ENCODE results near the gene DYNAP.

The DYNAP gene

DNA sequence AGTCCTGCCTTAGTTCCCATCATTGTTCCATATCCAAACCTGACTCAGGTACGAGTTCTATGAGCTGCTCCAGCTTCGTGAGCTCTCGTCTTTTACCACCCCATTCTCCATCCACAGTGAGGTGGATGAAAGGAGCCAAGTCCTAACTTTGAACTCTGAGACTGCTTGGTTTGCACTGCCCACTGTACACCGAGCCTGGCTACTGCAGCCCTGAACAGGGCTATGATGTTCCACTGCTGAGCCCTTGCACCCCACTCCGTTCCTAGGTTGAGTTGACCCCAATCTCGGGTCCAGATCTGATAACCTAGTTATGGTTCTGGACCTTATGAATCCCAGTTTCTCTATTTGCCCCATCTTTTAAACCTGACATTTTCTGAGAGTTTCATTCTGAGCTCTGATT is 5.3 kb upstream of the DYNAP start:
- Histone ChIP-seq H3K27ac (replicated peaks) (no peak overlapping the region), H3K4me3 (replicated peaks; ENCODE audit: insufficient read depth, low read length) (no peak overlapping the region), H3K27me3 (ENCODE audit: insufficient read depth, poor library complexity, severe bottlenecking) (peaks cover 3% of the 10 kb centered on the region)
- no peak for DNase-seq (ENCODE audit: low read depth in 1 of 2, low spot score in 1 of 2)
- TF ChIP-seq, protein P1, sequence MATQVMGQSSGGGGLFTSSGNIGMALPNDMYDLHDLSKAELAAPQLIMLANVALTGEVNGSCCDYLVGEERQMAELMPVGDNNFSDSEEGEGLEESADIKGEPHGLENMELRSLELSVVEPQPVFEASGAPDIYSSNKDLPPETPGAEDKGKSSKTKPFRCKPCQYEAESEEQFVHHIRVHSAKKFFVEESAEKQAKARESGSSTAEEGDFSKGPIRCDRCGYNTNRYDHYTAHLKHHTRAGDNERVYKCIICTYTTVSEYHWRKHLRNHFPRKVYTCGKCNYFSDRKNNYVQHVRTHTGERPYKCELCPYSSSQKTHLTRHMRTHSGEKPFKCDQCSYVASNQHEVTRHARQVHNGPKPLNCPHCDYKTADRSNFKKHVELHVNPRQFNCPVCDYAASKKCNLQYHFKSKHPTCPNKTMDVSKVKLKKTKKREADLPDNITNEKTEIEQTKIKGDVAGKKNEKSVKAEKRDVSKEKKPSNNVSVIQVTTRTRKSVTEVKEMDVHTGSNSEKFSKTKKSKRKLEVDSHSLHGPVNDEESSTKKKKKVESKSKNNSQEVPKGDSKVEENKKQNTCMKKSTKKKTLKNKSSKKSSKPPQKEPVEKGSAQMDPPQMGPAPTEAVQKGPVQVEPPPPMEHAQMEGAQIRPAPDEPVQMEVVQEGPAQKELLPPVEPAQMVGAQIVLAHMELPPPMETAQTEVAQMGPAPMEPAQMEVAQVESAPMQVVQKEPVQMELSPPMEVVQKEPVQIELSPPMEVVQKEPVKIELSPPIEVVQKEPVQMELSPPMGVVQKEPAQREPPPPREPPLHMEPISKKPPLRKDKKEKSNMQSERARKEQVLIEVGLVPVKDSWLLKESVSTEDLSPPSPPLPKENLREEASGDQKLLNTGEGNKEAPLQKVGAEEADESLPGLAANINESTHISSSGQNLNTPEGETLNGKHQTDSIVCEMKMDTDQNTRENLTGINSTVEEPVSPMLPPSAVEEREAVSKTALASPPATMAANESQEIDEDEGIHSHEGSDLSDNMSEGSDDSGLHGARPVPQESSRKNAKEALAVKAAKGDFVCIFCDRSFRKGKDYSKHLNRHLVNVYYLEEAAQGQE (IDR thresholded peaks at IDR 0.05; ENCODE audit: insufficient replicate concordance, low read depth) = no peak
- TF ChIP-seq SPI1 (IDR thresholded peaks at IDR 0.05; ENCODE audit: borderline replicate concordance, low read depth) (no peak), GABPA (IDR thresholded peaks at IDR 0.05; ENCODE audit: low read depth) (no peak), POLR2AphosphoS5 (IDR thresholded peaks at IDR 0.05; ENCODE audit: low read depth) (no peak)
- TF ChIP-seq, protein P2, sequence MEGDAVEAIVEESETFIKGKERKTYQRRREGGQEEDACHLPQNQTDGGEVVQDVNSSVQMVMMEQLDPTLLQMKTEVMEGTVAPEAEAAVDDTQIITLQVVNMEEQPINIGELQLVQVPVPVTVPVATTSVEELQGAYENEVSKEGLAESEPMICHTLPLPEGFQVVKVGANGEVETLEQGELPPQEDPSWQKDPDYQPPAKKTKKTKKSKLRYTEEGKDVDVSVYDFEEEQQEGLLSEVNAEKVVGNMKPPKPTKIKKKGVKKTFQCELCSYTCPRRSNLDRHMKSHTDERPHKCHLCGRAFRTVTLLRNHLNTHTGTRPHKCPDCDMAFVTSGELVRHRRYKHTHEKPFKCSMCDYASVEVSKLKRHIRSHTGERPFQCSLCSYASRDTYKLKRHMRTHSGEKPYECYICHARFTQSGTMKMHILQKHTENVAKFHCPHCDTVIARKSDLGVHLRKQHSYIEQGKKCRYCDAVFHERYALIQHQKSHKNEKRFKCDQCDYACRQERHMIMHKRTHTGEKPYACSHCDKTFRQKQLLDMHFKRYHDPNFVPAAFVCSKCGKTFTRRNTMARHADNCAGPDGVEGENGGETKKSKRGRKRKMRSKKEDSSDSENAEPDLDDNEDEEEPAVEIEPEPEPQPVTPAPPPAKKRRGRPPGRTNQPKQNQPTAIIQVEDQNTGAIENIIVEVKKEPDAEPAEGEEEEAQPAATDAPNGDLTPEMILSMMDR (IDR thresholded peaks at IDR 0.05; ENCODE audit: insufficient read depth, low read length) = no peak

DNA sequence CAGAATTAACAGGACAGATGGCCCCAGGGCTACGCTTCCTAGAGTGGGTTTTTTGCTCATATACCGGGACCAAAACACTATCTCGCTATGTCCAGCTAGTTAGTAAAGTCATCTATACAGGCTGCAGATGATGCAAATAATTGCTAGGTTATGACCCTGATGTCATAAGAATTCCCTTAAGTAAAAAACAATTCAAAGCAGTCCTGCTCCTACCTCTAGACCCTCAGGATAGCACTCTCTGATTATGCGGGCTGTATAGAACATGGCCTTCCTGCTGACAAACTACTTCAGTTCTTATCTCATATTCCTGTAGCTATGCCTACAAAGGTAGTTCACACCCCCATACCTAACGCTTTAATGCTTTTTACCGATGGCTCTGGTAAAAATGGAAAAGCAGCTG is 13.2 kb downstream of the DYNAP start:
- DNase-seq (ENCODE audit: low read depth in 1 of 2, low spot score in 1 of 2) = no peak

DNA sequence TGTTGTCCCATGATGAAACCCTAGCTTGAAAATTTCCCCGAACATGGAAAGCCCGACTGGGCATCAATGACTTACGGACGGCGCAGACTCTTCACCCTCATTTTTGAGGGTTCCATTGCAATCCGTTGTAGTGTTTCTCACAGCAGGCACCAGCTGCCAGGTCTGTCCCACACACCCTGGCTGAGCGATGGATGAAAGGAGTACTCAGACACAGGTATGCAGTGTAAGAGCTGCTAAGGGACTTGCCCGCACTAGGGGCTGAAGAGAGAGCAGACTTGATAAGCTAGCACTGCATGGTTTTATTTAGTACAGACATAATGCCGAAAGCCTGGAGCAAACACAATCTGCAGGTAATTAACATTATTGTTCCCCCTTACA is 15.8 kb downstream of the DYNAP start:
- Histone ChIP-seq H3K4me3 (replicated peaks; ENCODE audit: insufficient read depth, low read length) (no peak overlapping the region), H3K27me3 (ENCODE audit: insufficient read depth, poor library complexity, severe bottlenecking) (no peaks in the 10 kb centered on the region), H3K27ac (replicated peaks) (no peak overlapping the region)
- DNase-seq (ENCODE audit: low read depth in 1 of 2, low spot score in 1 of 2) = no peak
- TF ChIP-seq GABPA (IDR thresholded peaks at IDR 0.05; ENCODE audit: low read depth) = no peak
- TF ChIP-seq, protein P2 (IDR thresholded peaks at IDR 0.05; ENCODE audit: insufficient read depth, low read length) = no peak
- TF ChIP-seq SPI1 (IDR thresholded peaks at IDR 0.05; ENCODE audit: borderline replicate concordance, low read depth) = no peak
- TF ChIP-seq, protein P1 (IDR thresholded peaks at IDR 0.05; ENCODE audit: insufficient replicate concordance, low read depth) = no peak
- TF ChIP-seq POLR2AphosphoS5 (IDR thresholded peaks at IDR 0.05; ENCODE audit: low read depth) = no peak

More for the DNA sequence above, 13.2 kb downstream of the DYNAP start:
- H3K27me3 ChIP-seq (ENCODE audit: insufficient read depth, poor library complexity, severe bottlenecking) = no peaks in the 10 kb centered on the region
- no peak for TF ChIP-seq GABPA (IDR thresholded peaks at IDR 0.05; ENCODE audit: low read depth)
- no peak overlapping the region for H3K27ac ChIP-seq (replicated peaks)
- H3K4me3 ChIP-seq (replicated peaks; ENCODE audit: insufficient read depth, low read length) = no peak overlapping the region

DNA sequence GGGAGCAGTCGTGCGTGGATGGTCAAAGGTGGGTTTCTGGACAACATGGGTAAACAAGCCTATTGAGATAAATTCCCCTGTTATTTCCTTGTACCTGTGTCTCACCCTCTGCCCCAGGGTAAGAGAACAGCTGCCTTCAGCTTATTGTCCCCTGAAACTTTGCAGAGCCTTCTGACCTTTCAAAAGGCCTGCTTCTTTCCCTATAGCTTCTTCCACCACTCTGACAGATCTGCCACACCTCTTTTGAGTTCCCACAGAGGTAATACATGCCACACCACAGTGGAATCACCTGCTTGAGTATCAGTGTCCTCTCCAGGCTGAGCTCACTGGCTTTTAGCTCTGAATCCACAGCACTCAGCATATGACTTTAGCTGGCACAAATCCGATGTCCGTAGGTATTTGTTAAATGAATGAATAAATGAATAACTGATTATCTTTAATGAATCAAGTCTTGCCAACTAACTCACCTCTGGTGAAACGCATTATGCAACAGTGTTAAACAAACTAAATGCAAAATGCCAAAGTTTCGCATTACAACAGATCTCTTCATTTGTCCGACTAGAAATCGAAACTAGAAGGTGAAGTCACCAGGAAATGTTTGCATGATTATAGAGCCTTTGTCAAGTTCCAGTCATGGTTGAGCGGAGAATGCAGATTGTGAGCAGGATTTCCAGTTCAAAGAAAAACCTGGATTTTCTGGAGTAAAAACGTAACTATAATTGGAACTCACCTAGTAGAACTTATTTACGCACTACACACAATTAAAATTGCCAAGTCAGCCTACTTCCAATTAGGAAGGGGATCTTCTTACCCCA is 16.4 kb downstream of the DYNAP start:
- Histone ChIP-seq H3K4me3 (replicated peaks; ENCODE audit: insufficient read depth, low read length) (no peak overlapping the region), H3K27me3 (ENCODE audit: insufficient read depth, poor library complexity, severe bottlenecking) (no peaks in the 10 kb centered on the region), H3K27ac (replicated peaks) (no peak overlapping the region)
- TF ChIP-seq GABPA (IDR thresholded peaks at IDR 0.05; ENCODE audit: low read depth) (no peak), SPI1 (IDR thresholded peaks at IDR 0.05; ENCODE audit: borderline replicate concordance, low read depth) (no peak), POLR2AphosphoS5 (IDR thresholded peaks at IDR 0.05; ENCODE audit: low read depth) (no peak)
- TF ChIP-seq, protein P2 (IDR thresholded peaks at IDR 0.05; ENCODE audit: insufficient read depth, low read length) = no peak
- TF ChIP-seq, protein P1 (IDR thresholded peaks at IDR 0.05; ENCODE audit: insufficient replicate concordance, low read depth) = no peak
- no peak for DNase-seq (ENCODE audit: low read depth in 1 of 2, low spot score in 1 of 2)
